HG02759 (cell line): ENCODE data around the gene DLX3.

ENCODE experiments used
- ATAC-seq: cut with Tn5 transposase; IDR thresholded peaks from one replicate; pipeline ENCODE4 v1.9.1; 2021; ENCODE audit warnings: mild to moderate bottlenecking, moderate library complexity; ENCODE audit not compliant: unreplicated experiment

DLX3 gene

DNA sequence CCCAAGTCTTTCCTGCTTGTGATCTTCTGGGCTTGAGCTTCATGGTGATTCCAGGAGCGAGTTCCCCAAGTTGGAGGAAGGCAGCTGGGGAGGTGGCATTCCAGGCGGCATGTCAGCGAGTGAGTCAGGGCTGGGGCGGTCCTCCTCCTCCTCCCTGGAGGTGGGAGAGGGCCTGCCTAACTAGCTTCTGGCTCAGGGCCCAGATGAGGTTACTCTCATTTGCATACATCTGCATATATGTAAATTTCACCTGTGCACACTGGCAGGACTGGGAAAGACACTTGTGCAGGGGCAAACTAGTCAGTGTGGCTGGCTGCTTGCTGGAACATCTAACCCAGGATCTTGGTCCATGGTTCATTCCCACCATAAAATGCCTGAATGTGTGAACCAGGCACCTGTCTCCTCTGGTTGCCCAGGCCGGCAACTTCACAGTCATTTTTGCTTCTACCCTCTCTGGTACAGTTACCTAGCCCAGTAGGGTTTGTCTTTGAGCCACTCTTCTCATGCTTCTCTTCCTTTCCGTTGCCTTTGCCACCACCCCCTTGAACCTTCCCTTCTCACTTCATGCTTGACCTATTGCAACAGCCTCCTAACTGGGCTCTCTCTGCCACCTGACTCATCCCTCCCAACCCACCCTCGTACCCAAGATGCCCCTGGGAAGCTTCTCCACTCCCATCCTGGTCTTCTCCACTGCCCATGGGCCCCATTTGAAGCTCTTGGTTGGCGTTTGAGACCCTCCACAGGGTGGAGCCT is 35.7 kb downstream of the DLX3 start:
- no peak for ATAC-seq

DNA sequence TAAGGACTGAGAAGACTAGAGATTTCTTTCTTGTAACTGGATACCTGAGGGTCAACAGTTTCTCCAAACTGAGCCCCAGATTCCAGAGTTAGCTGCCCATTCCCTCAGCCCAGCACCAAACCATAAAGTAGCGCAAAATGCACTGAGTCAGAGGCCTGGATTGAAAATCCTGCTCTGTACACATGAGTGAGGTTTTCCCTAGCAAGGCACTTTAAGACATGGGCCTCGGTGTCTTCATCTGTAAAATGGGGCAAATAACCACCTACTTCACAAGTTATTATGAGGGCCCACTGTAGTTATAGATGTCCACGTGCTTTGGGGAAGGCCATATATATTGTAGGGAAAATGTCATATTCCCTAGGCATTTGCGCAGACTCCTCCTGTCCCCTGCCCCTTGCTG is 36.3 kb downstream of the DLX3 start:
- no peak for ATAC-seq

DNA sequence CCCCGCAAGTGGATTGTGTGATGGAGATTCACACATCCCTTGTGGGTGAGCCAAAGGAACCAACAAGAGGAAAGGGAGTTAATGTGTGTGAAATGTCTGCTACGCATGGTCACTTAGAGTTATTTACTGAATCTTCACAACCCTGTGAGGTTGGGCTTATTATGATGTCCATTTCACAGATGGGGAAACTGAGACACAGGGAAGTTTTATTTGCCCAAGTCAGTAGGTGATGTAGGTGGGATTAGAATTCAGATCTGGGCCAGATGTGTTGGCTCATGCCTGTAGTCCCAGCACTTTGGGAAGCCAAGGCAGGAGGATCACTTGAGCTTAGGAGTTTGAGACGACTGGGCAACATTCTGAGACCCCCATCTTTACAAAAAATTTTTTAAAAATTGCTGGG is 37.7 kb downstream of the DLX3 start:
- ATAC-seq, result no peak

DNA sequence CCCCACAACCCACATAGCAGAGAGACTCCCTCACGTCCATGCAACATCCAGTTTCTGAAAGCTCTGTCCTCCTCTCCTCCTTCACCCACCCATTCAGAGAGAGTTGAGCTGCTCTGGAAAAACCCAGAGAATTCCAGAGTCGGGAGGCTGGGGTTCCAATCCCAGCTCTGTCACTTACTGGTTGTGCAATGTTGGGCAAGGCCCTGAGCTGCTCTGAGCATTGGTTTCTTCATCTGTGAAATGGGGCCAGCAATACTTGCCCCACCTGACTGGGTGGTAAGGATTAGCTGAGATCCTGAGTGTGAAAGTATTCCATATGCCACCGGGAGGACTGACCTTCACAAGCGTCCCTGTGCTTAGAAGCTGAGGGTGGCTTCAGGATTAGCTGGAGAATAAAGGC is 38.2 kb downstream of the DLX3 start:
- ATAC-seq, result no peak

DNA sequence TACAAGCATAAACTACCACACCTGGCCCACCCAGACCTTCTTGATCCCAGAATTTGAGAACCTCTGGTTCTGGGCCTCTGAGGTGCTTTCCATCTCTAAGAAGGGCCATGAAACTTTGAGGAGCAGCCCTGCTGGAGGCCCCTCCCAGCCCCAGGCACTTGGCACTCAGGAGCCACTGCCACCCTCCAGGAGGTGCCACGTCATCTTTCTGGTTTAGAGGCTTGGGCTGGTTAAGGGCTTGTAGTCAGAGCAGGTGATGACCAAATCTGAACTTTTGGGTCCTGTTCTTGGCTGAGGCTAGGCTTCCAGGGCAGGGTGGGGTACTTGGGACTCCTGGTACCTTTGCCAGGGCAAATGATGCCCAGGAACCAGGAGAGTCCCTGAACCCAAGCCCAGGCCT is 39.9 kb downstream of the DLX3 start:
- no peak for ATAC-seq

DNA sequence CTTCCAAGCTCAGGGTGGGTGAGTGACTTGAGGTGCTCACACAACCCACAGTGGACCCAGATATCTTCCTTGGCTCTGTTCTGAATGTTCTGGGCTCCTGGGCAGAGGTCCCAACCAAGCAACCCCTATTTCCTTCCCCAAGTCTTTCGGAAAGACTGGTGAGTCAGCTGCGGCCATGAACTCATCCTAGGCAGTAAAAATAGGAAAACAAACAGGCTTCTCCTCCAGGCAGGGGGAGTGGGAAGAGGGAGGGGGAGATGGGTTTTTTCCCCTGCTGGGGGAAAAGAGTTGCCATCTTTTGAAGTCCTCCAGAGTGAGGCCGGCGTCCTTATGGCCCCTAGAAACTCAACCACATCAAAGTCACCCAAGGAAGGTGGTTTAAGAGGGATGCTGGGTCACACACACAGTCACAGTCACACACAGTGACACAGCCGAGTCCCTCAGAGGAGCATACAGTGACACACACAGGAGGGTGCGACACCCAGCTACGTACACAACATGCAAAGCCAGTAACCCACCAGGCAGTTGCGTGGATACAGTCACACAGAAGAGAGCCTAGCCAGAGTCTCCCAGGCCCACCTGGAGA is 42.0 kb downstream of the DLX3 start:
- ATAC-seq, result no peak

DNA sequence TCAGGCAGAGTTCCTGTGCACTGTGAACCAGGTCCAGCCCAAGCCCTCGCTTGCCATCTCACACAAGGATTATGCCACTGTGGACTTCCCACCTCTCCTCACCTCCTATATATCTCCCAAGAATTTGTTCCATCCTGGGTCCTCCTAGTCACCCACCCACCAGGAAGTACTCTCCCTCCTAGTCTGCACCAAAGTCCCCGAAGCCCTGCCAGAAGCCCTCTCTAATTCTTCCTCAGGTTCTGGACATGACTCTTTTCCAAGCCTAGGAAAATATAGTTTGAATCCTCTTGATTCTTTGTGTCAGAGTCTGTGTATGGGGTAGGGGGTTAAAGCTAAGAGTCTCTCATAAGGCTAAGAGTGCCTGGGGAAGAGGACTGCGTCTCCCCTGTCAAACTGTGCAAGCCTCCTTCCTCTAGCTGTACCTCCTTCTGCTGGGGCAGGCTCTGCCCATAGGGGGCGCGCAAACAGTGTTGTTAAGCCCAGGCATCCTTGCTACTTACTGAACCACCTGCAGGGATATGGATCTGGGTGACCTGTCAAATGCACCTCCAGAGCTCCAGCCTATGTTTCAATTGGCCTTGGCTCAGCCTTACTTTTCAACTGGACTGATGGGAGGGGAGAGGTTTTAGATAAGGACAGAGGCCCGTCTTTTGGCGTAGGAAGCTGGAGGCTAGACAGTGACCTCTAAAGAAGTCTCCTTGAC is 42.7 kb downstream of the DLX3 start:
- ATAC-seq, result peak; percentile 49

DNA sequence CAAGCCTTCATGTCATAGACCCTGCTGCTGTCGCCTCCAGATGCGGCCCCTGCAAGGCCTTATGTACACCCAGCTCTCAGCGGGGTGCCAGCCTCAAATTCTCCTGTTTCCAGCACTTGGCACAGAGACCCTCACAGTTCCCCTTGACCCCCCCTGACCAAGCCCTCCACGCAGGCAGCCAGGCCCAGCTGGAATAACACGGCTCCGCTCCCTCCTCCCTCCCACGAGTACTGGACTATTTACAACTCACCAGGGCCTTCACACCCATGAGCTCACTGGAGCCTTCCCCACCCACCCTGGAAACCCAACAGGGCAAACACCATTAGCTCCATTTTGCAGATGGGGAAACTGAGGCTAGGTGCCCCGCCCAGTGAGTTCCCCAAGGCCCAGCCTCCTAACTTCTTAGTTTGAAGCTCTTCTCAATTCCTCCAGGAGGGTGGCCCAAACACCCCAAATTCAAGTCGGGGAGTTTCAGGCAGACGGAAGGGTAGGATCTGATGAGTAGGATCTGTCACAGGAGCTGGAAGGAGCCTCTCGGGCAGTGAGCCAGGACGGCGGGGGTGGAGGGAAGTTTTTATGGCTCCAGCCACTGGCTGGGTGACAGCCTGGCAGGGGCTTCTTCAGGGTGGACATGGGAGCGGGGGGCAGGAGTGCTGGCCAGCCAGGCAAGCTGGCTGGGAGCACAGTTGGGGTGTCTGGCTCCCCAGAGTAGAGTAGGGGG is 43.5 kb downstream of the DLX3 start:
- ATAC-seq, result no peak

DNA sequence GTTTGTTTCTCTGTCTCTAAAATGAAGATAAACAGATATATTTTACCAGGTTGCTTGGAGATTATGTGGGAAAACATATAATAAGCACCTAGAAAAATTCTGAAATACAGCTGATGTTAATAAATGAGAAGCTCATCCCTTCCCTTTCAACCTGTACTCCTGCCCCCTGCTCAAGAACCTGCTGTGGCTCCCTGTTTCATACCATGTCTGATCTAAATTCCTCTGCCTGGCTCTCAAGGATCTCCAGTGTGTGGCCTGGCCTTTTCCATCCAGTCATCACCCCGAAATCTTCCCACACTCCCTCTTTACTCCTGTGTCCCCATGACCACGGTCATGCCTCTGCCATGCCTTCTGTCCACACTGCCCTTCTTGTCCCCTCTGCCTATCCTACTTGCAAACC is 45.4 kb downstream of the DLX3 start:
- no peak for ATAC-seq

DNA sequence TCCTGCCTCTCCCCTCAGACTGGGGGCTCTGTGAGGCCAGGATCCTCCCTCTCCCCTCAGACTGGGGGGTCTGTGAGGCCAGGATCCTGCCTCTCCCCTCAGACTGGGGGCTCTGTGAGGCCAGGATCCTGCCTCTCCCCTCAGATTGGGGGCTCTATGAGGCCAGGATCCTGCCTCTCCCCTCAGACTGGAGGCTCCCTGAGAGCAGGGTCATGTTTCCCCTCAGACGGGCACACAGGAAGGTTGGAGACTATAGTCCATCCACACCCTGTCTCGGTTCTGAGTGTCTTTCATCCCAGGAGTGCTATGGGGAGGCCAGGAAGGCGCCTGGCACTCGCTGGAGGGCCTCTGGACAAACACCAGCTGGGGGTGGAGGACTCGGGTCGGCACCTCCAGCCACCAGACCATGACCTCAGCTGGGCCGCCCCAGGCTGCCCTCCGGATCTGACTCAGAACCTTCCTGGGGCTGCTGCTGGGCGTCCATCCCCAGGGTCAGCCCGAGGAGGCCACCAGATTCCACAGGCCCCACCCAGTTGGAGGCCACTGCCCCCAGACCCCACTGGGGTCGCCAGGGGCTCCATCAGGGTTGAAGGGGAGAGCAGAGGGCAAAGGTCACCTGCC is 48.0 kb downstream of the DLX3 start:
- no peak for ATAC-seq

DNA sequence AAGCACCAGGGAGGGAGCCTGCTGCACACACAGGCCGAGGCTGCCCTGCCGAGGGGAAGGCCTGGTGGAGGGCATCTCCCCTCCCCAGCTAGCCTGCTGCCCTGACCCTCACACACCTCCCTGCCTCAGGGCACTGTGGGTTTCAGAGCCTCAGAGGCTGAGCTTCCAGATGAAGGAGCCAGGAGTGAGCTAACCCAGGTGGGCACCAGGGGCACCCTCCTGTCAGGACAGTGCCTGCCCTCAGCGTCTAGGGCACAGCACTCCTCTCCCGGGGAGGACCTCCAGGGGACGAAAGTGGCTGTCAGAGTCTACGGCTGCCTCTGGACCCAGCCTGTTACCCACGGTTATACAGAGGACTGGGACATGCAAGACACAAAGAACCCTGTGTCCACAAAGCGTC is 48.8 kb downstream of the DLX3 start:
- no peak for ATAC-seq

DNA sequence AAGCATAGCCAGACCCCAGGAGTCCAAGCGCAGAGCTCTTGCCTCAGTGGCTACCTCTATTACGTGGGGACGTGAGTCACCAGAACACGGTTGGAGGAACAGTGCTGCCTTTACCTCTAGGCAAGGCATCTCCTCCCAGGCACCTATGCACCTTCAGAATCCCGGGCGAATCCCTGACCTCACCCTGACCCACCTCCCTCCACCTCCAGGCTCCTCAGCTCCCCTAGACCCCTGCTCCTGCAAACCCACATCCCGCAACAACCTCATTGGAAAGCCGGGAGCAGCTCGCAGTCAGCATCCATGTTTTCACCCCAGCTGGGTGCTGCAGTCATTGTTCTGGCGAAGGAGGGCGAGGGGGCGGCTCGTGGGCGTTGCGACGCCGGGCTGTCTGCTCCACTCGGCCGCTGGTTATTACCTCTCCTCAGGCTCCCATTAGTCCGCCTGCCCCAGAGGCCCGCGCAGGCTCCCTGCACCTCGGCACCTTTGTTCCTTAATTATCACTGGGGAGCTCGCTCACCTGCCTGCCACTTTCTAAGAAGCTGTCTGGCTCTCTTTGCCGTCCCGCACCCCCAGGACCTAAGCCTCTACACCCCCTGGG is 50.7 kb downstream of the DLX3 start:
- ATAC-seq, result no peak

DNA sequence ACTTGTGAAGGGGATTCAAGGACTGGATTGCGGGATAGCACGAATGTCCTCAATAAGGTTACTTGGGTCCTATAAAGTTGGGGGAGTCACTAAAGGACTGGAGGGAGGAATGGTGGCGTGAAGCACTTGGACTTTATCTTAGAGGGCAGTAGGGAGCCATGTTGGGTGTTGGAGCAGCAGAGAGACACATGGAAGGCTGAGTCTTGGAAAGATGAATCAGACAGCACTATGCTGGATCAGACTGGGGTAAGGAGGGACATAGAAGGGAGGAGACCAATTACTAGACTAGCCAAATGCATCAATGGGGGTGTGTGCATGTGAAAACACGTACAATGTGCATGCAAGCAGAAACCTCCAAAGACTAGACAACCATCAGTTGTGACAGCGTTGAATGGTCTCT is 52.1 kb downstream of the DLX3 start:
- no peak for ATAC-seq

DNA sequence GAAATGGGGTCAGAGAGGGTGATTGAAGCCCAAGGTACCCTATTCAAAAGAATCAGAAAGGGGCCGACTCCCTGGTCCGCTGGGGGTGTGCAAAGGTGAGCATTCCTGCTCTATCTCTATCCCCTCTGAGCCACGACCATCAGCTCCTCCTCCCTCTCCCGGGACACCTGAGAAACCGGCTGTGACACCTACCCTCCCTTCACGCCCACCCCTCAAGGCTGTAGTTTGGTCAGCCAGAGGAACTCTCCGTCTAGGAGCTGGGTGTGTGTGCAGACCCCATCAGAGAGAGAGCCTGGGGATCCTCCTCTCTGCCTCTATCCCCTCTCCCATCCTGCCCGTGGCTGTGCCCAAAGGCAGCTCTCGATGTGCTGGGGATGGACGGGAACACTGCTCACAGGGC is 53.6 kb downstream of the DLX3 start:
- ATAC-seq, result no peak
